Dedifferentiated amniotic fluid mesenchymal stem cell (primary cell): ENCODE data around the gene DIAPH3.

Source experiments
- DNase-seq: peaks from one replicate; pipeline ENCODE4 v3.0.0-alpha.2; 2016; ENCODE audit errors: extremely low spot score

DIAPH3 gene

DNA sequence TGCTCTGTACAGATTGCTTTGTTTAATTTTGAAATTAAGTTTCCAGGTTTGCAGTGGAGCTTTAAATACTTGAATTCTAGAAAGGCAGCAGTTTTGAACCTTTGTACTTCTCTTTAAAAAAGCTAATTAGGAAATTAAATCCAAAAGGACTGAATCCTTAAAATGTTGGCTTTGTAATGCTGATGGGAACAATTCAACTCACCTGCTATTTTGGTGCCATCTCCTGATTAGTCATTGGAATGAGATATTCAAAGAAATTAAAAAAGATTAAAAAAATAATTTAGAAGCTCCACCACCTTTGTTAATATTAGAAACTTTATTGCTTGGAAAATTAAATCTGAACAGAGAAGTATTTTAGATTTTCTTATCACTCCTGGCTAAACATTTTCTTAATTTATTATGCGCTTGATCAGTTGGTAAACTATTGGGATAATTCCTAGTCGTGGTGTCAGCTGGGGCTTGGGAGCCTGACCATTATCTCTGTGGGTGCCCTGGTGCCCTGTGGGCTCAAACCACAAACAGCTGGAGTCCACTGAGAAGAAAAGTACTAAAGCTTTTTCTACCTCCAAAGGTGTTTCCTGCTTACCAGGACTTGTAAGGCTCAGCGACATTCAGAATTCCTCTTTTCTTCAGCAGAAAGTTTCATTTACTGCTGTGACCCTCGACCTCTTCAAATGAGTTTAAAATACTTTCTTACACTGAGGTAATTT is 540.4 kb downstream of the DIAPH3 start:
- DNase-seq, result no peak

DNA sequence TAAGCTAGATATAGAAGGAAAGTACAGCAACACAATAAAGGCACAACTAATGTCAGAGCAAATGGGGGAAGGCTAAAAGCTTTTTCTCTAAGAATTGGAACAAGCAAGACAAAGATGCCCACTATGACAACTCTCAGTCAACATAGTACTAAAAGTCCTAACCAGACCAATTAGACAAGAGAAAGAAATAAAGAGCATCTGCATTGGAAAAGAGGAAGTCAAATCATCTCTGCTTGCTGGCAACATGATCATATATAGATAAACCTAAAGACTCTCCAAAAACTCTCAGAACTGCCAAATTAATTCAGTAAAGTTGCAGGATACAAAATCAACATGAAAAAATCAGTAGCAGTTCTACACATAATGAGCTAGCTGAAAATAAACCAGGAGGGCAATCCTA is 542.0 kb downstream of the DIAPH3 start:
- no peak for DNase-seq
